ENCODE results near the gene NEUROG1. TPM values are rescaled to one million over a fixed set of nuclear protein-coding genes. Genes with fewer than 3 reads are reported as not detected.

Gene NEUROG1
- total RNA-seq, 2 donors from 2014 or later, result not detected

- no peaks in the 10 kb centered on the region for H3K9me3 ChIP-seq (ENCODE audit: control insufficient read depth, low read length, poor library complexity, severe bottlenecking)
- ATAC-seq, result no peak
- peaks cover 6% of the 10 kb centered on the region for H3K4me1 Mint-ChIP-seq
- H3K4me3 Mint-ChIP-seq, result no peak overlapping the region
- H3K27me3 Mint-ChIP-seq, result peaks cover 71% of the 10 kb centered on the region
- peaks cover 4% of the 10 kb centered on the region for H3K36me3 Mint-ChIP-seq (ENCODE audit: low read depth)
- DNase-seq, result no peak
- no peak overlapping the region for H3K27ac Mint-ChIP-seq
These were observed 43.5 kb downstream of the NEUROG1 start for GRCh38 chr5:135492319-135492626.

DNA sequence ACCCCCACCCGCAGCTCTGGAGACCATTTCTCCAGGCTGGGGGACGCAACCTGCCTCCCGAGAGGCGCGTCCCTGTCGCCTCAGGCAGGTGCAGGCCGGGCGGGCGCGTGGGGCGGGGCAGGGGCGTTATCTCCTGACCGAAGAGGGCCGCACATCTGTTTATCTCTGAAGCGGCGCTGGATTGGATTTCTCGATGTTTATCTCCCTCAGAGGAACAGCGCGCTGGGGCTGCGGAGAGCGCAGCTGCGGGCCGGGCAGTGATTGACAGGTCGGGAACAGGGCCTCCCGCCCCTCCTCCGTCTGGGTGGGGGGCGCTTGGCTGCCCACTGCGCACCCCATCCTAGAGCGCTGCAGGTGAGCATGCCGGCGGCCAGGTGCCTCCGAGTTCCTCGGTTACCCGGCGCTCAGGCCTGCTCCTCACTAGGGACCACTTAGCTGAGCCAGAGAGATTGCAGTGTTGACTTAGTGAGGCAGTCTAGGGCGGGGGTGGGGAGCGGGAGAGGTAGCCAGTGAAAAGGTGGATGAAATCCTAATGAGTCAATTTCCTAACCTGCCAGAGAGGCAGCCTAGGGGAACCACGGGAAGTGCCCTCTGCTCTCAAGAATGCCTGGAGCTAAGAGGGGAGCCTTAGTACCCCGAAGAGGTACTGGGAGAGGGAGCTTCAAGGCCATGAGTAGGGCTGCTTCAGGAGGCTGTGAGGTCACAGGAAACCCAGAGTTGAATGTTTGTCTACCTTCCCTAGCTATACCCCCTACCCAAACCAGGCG, 44.0 kb downstream of the NEUROG1 start:
- H3K4me3 Mint-ChIP-seq, result no peak overlapping the region
- H3K36me3 Mint-ChIP-seq (ENCODE audit: low read depth), result peaks cover 5% of the 10 kb centered on the region
- peaks cover 4% of the 10 kb centered on the region for H3K4me1 Mint-ChIP-seq

DNA sequence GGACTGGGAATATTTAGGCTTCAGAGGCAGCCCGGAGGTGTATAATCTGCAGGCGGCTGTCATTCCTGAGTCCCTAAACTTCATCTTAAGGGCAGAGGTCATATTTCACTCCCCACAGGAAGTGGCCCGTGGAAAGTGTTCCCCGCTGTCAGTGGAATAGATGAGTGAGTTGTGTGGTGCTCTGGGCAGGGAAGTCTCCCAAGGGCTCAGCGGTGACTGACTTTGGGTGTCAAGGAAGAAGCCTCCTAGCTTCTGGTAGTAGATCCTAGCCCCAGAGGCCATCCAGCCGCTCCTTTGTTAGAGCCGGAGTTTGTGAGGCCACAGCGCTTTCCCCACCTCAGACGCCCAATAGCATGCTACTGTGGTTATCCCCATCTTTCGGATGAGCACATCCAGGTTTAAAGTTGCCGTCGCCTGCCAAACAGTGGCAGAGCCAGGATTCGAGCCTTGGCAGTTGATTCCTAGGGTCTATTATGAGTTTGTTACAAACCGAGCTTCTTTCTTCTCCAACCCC, 44.7 kb downstream of the NEUROG1 start:
- DNase-seq (no peak), ATAC-seq (no peak)
- H3K27ac Mint-ChIP-seq, result no peak overlapping the region
- no peak overlapping the region for H3K4me3 Mint-ChIP-seq
- H3K4me1 Mint-ChIP-seq, result peaks cover 4% of the 10 kb centered on the region
- no peaks in the 10 kb centered on the region for H3K9me3 ChIP-seq (ENCODE audit: control insufficient read depth, low read length, poor library complexity, severe bottlenecking)
- peaks cover 6% of the 10 kb centered on the region for H3K36me3 Mint-ChIP-seq (ENCODE audit: low read depth)
- peaks cover 75% of the 10 kb centered on the region for H3K27me3 Mint-ChIP-seq

More for the DNA sequence above, 44.0 kb downstream of the NEUROG1 start:
- no peaks in the 10 kb centered on the region for H3K9me3 ChIP-seq (ENCODE audit: control insufficient read depth, low read length, poor library complexity, severe bottlenecking)
- ATAC-seq (no peak), DNase-seq (no peak)
- H3K27me3 Mint-ChIP-seq, result peaks cover 71% of the 10 kb centered on the region
- no peak overlapping the region for H3K27ac Mint-ChIP-seq

DNA sequence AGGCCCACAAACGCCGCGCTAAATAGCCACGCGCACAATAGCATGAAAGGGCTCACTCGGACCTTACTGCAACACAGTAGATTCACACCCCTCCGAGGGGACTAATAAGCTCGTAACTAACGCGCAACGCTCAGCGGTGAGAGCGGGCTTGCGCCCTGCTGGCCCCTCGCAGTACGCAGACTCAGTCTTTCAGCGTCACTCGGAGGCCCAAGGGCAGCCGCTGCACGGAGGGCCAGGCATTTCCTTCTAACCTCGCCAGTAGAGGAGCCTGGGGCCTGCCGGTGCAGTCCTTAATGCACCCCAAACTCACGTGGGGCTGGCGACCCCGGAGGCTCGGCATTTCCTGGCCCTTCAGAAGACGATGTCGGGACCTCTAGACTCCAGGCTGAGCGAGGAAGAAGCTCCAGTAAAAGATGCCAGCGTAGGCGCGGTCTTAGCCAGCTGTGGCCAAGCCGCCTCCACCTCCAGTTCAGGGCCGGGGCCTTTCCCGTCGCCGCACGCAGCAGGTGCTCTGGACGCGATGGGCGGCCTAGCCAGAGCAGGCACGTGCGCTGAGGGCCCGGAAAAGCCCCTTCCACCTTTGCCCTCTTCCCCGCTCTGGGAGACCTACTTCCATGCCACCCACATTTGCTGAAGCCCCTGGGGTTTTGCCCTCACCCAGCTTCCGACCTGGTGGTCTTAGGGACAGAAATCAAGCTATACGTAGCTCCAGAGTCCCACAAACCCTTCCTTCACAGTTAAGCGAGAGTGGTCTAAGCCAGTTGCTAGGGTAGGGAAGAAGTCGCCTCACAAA, 45.3 kb downstream of the NEUROG1 start:
- Mint-ChIP-seq H3K36me3 (ENCODE audit: low read depth) (peaks cover 6% of the 10 kb centered on the region), H3K4me3 (peak overlapping the region; percentile 21), H3K4me1 (peaks cover 4% of the 10 kb centered on the region), H3K27ac (no peak overlapping the region), H3K27me3 (peaks cover 81% of the 10 kb centered on the region)
- DNase-seq (no peak), ATAC-seq (no peak)
- no peaks in the 10 kb centered on the region for H3K9me3 ChIP-seq (ENCODE audit: control insufficient read depth, low read length, poor library complexity, severe bottlenecking)

DNA sequence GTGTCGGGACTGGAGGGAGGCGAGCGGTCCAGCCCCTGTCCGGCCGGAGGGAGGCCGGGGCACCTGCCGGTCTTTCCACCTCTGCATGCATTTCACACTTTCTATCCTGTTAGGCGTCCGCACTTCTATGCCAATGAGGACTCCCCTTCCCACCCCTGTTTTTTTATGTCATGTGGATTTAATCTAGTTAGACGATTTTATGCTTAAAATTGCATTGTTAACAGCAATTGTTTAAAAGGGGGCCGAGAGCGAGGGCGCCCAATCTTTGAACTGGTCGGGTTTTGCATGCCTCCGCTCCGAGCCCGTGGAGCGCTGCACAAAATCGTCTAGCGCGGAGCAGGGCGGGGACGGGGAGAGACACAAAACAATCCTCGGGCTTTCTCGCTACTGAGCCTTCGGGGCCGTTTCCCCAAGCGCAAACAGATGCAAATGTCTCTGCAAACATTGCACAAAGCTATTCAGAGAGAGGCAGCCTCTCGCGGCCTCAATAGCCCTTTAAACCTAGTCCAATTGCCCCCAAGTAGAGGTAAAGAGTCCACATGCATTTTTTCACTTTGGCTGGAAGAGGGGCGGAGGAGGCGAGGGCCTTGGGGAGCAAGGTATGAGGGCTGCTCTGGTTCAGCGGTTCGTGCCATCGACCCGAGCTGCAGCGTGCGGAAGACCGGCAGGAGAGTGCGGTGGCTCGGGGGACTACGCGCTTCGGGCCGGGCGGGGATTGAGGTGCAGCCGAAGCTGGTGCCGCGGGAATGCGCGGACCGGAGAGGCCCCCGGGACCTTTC, 46.1 kb downstream of the NEUROG1 start:
- no peak overlapping the region for H3K27ac Mint-ChIP-seq
- peaks cover 6% of the 10 kb centered on the region for H3K36me3 Mint-ChIP-seq (ENCODE audit: low read depth)
- H3K9me3 ChIP-seq (ENCODE audit: control insufficient read depth, low read length, poor library complexity, severe bottlenecking), result no peaks in the 10 kb centered on the region
- peaks cover 83% of the 10 kb centered on the region for H3K27me3 Mint-ChIP-seq
- ATAC-seq, result no peak
- peaks cover 4% of the 10 kb centered on the region for H3K4me1 Mint-ChIP-seq
- no peak for DNase-seq
- H3K4me3 Mint-ChIP-seq, result peak overlapping the region; percentile 57

GRCh38 chr5:135488727-135489465, 46.9 kb downstream of the NEUROG1 start:
- H3K36me3 Mint-ChIP-seq (ENCODE audit: low read depth), result peaks cover 6% of the 10 kb centered on the region
- peaks cover 80% of the 10 kb centered on the region for H3K27me3 Mint-ChIP-seq

GRCh38 chr5:135487839-135488514, 47.8 kb downstream of the NEUROG1 start:
- Mint-ChIP-seq H3K4me1 (peaks cover 4% of the 10 kb centered on the region), H3K36me3 (ENCODE audit: low read depth) (peaks cover 6% of the 10 kb centered on the region), H3K27me3 (peaks cover 79% of the 10 kb centered on the region), H3K27ac (no peak overlapping the region), H3K4me3 (no peak overlapping the region)
- no peaks in the 10 kb centered on the region for H3K9me3 ChIP-seq (ENCODE audit: control insufficient read depth, low read length, poor library complexity, severe bottlenecking)
- DNase-seq (no peak), ATAC-seq (no peak)

More at GRCh38 chr5:135488727-135489465, 46.9 kb downstream of the NEUROG1 start:
- ATAC-seq (no peak), DNase-seq (no peak)
- peaks cover 4% of the 10 kb centered on the region for H3K4me1 Mint-ChIP-seq
- no peaks in the 10 kb centered on the region for H3K9me3 ChIP-seq (ENCODE audit: control insufficient read depth, low read length, poor library complexity, severe bottlenecking)
- no peak overlapping the region for H3K27ac Mint-ChIP-seq
- no peak overlapping the region for H3K4me3 Mint-ChIP-seq

DNA sequence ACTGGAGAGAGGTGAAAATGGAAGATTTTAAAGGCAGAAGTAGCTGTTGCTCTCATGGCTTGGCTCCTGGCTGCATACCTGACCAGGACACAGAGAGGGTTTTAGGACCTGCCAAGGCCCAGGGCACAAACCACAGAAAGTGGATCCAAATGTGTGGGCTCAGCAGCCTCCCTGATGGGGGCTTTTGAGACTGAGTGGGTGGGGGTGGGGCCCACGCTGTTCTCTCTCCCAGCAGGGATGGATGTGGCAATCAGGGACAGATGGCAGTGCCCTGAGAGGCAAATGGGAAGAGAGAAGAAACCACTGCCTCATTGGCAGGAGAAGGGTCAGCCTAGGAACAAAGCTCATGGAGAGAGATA, 48.7 kb downstream of the NEUROG1 start:
- Mint-ChIP-seq H3K4me3 (peak overlapping the region; percentile 32), H3K4me1 (peaks cover 4% of the 10 kb centered on the region), H3K36me3 (ENCODE audit: low read depth) (peaks cover 6% of the 10 kb centered on the region), H3K27ac (no peak overlapping the region), H3K27me3 (peaks cover 71% of the 10 kb centered on the region)
- DNase-seq (no peak), ATAC-seq (no peak)
- no peaks in the 10 kb centered on the region for H3K9me3 ChIP-seq (ENCODE audit: control insufficient read depth, low read length, poor library complexity, severe bottlenecking)

DNA sequence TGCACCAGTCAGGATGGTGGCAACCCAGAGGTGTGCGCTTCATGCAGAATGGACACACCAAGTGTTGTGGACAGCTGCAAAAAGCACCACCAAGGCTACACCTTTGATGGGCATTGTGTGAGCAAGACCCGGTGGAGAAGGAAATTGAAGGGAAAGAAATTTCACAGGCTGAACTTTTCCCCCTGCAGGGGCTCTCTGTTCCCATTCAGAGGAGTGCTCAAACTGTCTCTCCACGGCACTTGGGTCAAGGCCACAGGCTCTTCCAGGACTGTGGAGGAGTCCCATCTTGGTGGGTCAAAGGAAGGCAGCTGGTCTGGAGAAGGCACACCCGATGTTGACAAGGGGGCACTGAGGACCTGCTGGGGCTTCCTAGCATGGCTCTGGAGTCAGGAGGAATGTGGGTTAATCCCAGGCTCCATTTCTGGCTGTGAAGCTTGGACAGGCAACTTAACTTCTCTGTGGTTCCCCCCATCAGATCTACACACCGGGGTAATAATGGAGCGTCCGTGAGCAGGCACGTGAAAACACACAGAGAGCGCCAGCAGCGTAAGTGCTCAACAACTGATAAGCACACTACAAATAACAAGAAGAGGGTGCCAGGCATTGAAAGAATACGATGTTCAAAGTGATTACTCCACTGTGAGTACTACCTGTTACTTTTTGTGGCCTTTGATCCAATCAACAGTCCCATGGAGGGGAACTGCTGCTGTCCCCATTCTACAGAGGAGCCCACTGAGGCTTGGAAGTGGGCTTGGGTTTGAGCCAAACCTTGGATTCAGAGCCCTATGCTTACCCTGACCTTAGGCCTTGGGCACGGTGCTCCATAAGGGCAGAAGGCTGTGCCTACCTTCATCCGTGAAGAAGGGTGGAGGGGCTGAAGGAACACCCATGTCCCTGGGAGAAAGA, 49.4 kb downstream of the NEUROG1 start:
- Mint-ChIP-seq H3K27ac (no peak overlapping the region), H3K36me3 (ENCODE audit: low read depth) (peaks cover 6% of the 10 kb centered on the region), H3K4me1 (peaks cover 4% of the 10 kb centered on the region), H3K27me3 (peaks cover 71% of the 10 kb centered on the region), H3K4me3 (peak overlapping the region; percentile 32)
- no peak for DNase-seq
- no peak for ATAC-seq
- H3K9me3 ChIP-seq (ENCODE audit: control insufficient read depth, low read length, poor library complexity, severe bottlenecking), result no peaks in the 10 kb centered on the region

- Mint-ChIP-seq H3K27ac (no peak overlapping the region), H3K4me3 (no peak overlapping the region), H3K27me3 (peaks cover 57% of the 10 kb centered on the region), H3K36me3 (ENCODE audit: low read depth) (peaks cover 4% of the 10 kb centered on the region), H3K4me1 (peaks cover 2% of the 10 kb centered on the region)
- no peak for ATAC-seq
- no peak for DNase-seq
- H3K9me3 ChIP-seq (ENCODE audit: control insufficient read depth, low read length, poor library complexity, severe bottlenecking), result no peaks in the 10 kb centered on the region
These were observed 51.1 kb downstream of the NEUROG1 start for GRCh38 chr5:135484674-135485086.

Data from T-helper 17 cell (primary cell).